GM19240 (cell line): Measurements from ENCODE around the gene GNA12.
"Not testable (repeated sequence)": the region's sequence is repeated elsewhere in the genome, so short reads cannot be mapped to it uniquely, and the experiment has no call there.

Source experiments
- DNase-seq: peaks from one replicate; pipeline ENCODE4 v3.0.0; 2011; ENCODE audit warnings: low spot score; ENCODE audit not compliant: insufficient read length

GNA12 gene

GRCh38 chr7:2755531-2755930 lies 88.6 kb downstream of the GNA12 start:
- DNase-seq, result no peak

GRCh38 chr7:2754912-2755311 lies 89.2 kb downstream of the GNA12 start:
- no peak for DNase-seq

GRCh38 chr7:2754086-2754485 lies 90.0 kb downstream of the GNA12 start:
- no peak for DNase-seq

- no peak for DNase-seq
Observed at GRCh38 chr7:2753148-2753547, 91.0 kb downstream of the GNA12 start.

- no peak for DNase-seq
Observed at GRCh38 chr7:2751086-2751485, 93.0 kb downstream of the GNA12 start.

- no peak for DNase-seq
Observed at GRCh38 chr7:2750004-2750407, 94.1 kb downstream of the GNA12 start.

- not testable (repeated sequence) for DNase-seq
Observed at GRCh38 chr7:2748684-2749083, 95.4 kb downstream of the GNA12 start.

GRCh38 chr7:2743523-2744185 lies 100.5 kb downstream of the GNA12 start:
- DNase-seq, result not testable (repeated sequence)

- DNase-seq, result no peak
Observed at GRCh38 chr7:2738766-2739549, 105.2 kb downstream of the GNA12 start.

GRCh38 chr7:2737771-2738540 lies 106.2 kb downstream of the GNA12 start:
- no peak for DNase-seq

GRCh38 chr7:2737005-2737743 lies 106.9 kb downstream of the GNA12 start:
- not testable (repeated sequence) for DNase-seq

- no peak for DNase-seq
Observed at GRCh38 chr7:2736411-2736914, 107.6 kb downstream of the GNA12 start.

- DNase-seq, result no peak
Observed at GRCh38 chr7:2735744-2736143, 108.4 kb downstream of the GNA12 start.

GRCh38 chr7:2734751-2735571 lies 109.1 kb downstream of the GNA12 start:
- no peak for DNase-seq

GRCh38 chr7:2734084-2734686 lies 109.9 kb downstream of the GNA12 start:
- no peak for DNase-seq

- no peak for DNase-seq
Observed at GRCh38 chr7:2732959-2733584, 111.0 kb downstream of the GNA12 start.

GRCh38 chr7:2732388-2732787 lies 111.7 kb downstream of the GNA12 start:
- no peak for DNase-seq

- DNase-seq, result no peak
Observed at GRCh38 chr7:2730846-2731770, 113.0 kb downstream of the GNA12 start.
